OCI-LY1 (cell line): ENCODE measurements around the gene XAGE3.
"Not testable (repeated sequence)": the region's sequence is repeated elsewhere in the genome, so short reads cannot be mapped to it uniquely, and the experiment has no call there.

ENCODE experiments used
- H2AFZ ChIP-seq: fragments of 200-600 bp; sonication (generic), shearing (Covaris generic); 2 replicates; pipeline ENCODE4 v1.6.0; 2014; ENCODE audit warnings: antibody characterized with exemption, mild to moderate bottlenecking, low read length
- H3F3A ChIP-seq: fragments of 200-600 bp; sonication (generic), shearing (Covaris generic); 2 replicates; pipeline ENCODE4 v1.6.0; 2014; ENCODE audit warnings: mild to moderate bottlenecking, antibody characterized with exemption, low read length, moderate library complexity; ENCODE audit not compliant: insufficient read depth
- H3K27ac ChIP-seq: fragments of 200-600 bp; sonication (generic); 2 replicates; pipeline ENCODE4 v1.5.1; 2014; ENCODE audit warnings: low read length, mixed run types, mild to moderate bottlenecking, low read depth; ENCODE audit not compliant: poor library complexity, severe bottlenecking
- H3K27me3 ChIP-seq: fragments of 200-600 bp; sonication (generic); 2 replicates; pipeline ENCODE4 v1.6.0; 2014; ENCODE audit warnings: antibody characterized with exemption, mild to moderate bottlenecking, low read length, moderate library complexity; ENCODE audit not compliant: insufficient read depth
- H3K36me3 ChIP-seq: fragments of 200-600 bp; sonication (generic); 2 replicates; pipeline ENCODE4 v1.6.1; 2014; ENCODE audit warnings: mild to moderate bottlenecking, antibody characterized with exemption, low read length, moderate library complexity, mixed read lengths; ENCODE audit not compliant: insufficient read depth
- H3K4me1 ChIP-seq: fragments of 200-600 bp; sonication (generic); 2 replicates; pipeline ENCODE4 v1.5.1; 2014; ENCODE audit warnings: mild to moderate bottlenecking, low read length, moderate library complexity; ENCODE audit not compliant: insufficient read depth, severe bottlenecking
- H3K4me2 ChIP-seq: fragments of 200-600 bp; sonication (generic), shearing (Covaris generic); 2 replicates; pipeline ENCODE4 v1.6.1; 2014; ENCODE audit warnings: low read length
- H3K4me3 ChIP-seq: fragments of 200-600 bp; sonication (generic); 2 replicates; pipeline ENCODE4 v1.5.1; 2014; ENCODE audit warnings: low read length, low read depth, mild to moderate bottlenecking, mixed read lengths; ENCODE audit not compliant: poor library complexity, severe bottlenecking
- H3K79me2 ChIP-seq: fragments of 200-600 bp; shearing (Covaris generic); 2 replicates; pipeline ENCODE4 v1.6.1; 2016; ENCODE audit warnings: mixed run types, low read length, mixed read lengths; ENCODE audit not compliant: insufficient read depth
- H3K9ac ChIP-seq: fragments of 200-600 bp; sonication (generic), shearing (Covaris generic); 2 replicates; pipeline ENCODE4 v1.6.1; 2014; ENCODE audit warnings: mild to moderate bottlenecking, low read length, mixed read lengths
- H3K9me2 ChIP-seq: fragments of 200-600 bp; sonication (generic), shearing (Covaris generic); 2 replicates; pipeline ENCODE4 v1.6.1; 2014; ENCODE audit warnings: low read depth, mild to moderate bottlenecking, low read length, mixed read lengths
- H3K9me3 ChIP-seq: fragments of 200-600 bp; shearing (Covaris generic); 2 replicates; pipeline ENCODE4 v1.6.1; 2014; ENCODE audit warnings: low read length, mixed read lengths
- H4K20me1 ChIP-seq: fragments of 200-600 bp; sonication (generic), shearing (Covaris generic); 2 replicates; pipeline ENCODE4 v1.6.0; 2016; ENCODE audit warnings: mild to moderate bottlenecking, low read length; ENCODE audit not compliant: insufficient read depth

The XAGE3 gene

GRCh38 chrX:52905531-52905930, 37.6 kb upstream of the XAGE3 start:
- not testable (repeated sequence) for H3K27ac ChIP-seq, H3K9me2 ChIP-seq, H3K9ac ChIP-seq, H3K4me2 ChIP-seq, H2AFZ ChIP-seq, H3K9me3 ChIP-seq, H3K36me3 ChIP-seq, H3K27me3 ChIP-seq, H4K20me1 ChIP-seq, H3K4me1 ChIP-seq, H3K4me3 ChIP-seq, H3F3A ChIP-seq, H3K79me2 ChIP-seq

GRCh38 chrX:52896855-52897709, 29.2 kb upstream of the XAGE3 start, which contains the start of gene FAM156B:
FAM156B (plus strand) TSS chrX:52897330; CDS start chrX:52907226, 9,896 bp downstream.
- not testable (repeated sequence) for H3K27ac ChIP-seq, H3K4me2 ChIP-seq, H3K4me1 ChIP-seq, H4K20me1 ChIP-seq, H3K4me3 ChIP-seq, H3K79me2 ChIP-seq, H3K9me2 ChIP-seq, H3F3A ChIP-seq, H3K9ac ChIP-seq, H3K9me3 ChIP-seq, H2AFZ ChIP-seq, H3K36me3 ChIP-seq, H3K27me3 ChIP-seq

GRCh38 chrX:52896438-52896837, 28.6 kb upstream of the XAGE3 start:
- not testable (repeated sequence) for H3K79me2 ChIP-seq, H3K36me3 ChIP-seq, H3K27me3 ChIP-seq, H3K9me3 ChIP-seq, H3K9me2 ChIP-seq, H2AFZ ChIP-seq, H3K4me1 ChIP-seq, H3K4me3 ChIP-seq, H3K27ac ChIP-seq, H4K20me1 ChIP-seq, H3K4me2 ChIP-seq, H3F3A ChIP-seq, H3K9ac ChIP-seq

GRCh38 chrX:52888090-52888489, 20.2 kb upstream of the XAGE3 start:
- H3K9me2 ChIP-seq, H3K27me3 ChIP-seq, H3K4me1 ChIP-seq, H3K4me3 ChIP-seq, H3K9ac ChIP-seq, H3K79me2 ChIP-seq, H3F3A ChIP-seq, H3K4me2 ChIP-seq, H2AFZ ChIP-seq, H3K27ac ChIP-seq, H3K9me3 ChIP-seq, H3K36me3 ChIP-seq, H4K20me1 ChIP-seq: not testable (repeated sequence)

- H3K4me1 ChIP-seq, H3K36me3 ChIP-seq, H3K9me3 ChIP-seq, H3K9me2 ChIP-seq, H3K4me3 ChIP-seq, H3K4me2 ChIP-seq, H3K9ac ChIP-seq, H4K20me1 ChIP-seq, H3K27me3 ChIP-seq, H3K27ac ChIP-seq, H2AFZ ChIP-seq, H3K79me2 ChIP-seq, H3F3A ChIP-seq: not testable (repeated sequence)
Measured at GRCh38 chrX:52887459-52887858, 19.6 kb upstream of the XAGE3 start.

GRCh38 chrX:52876386-52876785, 8.5 kb upstream of the XAGE3 start:
- H3K27ac ChIP-seq: not testable (repeated sequence)

GRCh38 chrX:52875436-52875835, 7.6 kb upstream of the XAGE3 start:
- H3F3A ChIP-seq, H3K27me3 ChIP-seq, H3K27ac ChIP-seq, H3K9me2 ChIP-seq, H3K9me3 ChIP-seq, H3K4me3 ChIP-seq, H3K36me3 ChIP-seq, H4K20me1 ChIP-seq, H3K4me2 ChIP-seq, H3K9ac ChIP-seq, H2AFZ ChIP-seq, H3K4me1 ChIP-seq, H3K79me2 ChIP-seq: not testable (repeated sequence)

More at GRCh38 chrX:52876386-52876785, 8.5 kb upstream of the XAGE3 start:
- H3K79me2 ChIP-seq, H3K4me2 ChIP-seq, H3K4me3 ChIP-seq, H3K36me3 ChIP-seq, H2AFZ ChIP-seq, H3K27me3 ChIP-seq, H3K9me2 ChIP-seq, H3K4me1 ChIP-seq, H4K20me1 ChIP-seq, H3K9me3 ChIP-seq, H3F3A ChIP-seq, H3K9ac ChIP-seq: not testable (repeated sequence)
